OCI-LY3 (cell line): ENCODE results near the gene MAP3K9.

Experiments
- EZH2phosphoT487 ChIP-seq: fragments of 200-600 bp; shearing (Covaris generic); IDR thresholded peaks from 2 replicates; pipeline ENCODE4 v1.6.1; 2018; ENCODE audit warnings: antibody characterized with exemption, mixed run types, low read depth
- TF ChIP-seq, protein P1 (sequence below): fragments of 200-600, 300-600 bp; sonication (generic); IDR thresholded peaks from 2 replicates; pipeline ENCODE4 v1.5.1; 2014; ENCODE audit warnings: antibody characterized with exemption, low read length, low read depth

DNA sequence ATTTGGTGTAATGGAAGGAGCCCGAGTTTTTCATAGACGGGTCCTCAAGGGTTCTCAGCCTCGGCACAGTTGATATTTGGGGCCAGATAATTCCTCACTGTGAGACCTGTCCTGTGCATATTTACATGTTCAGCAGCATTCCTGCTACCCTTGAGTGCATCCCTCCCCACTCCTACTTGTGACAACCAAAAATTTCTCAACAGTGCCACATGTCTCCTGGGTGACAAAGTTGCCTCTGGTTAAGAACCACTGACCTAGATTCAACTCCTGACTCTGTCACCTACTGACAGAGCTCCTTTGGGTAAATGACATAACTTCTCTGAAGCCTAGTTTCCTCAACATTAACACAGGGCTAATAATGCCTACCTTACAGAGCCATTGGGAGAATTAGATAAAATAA lies 107.2 kb downstream of the MAP3K9 start:
- TF ChIP-seq, protein P1, sequence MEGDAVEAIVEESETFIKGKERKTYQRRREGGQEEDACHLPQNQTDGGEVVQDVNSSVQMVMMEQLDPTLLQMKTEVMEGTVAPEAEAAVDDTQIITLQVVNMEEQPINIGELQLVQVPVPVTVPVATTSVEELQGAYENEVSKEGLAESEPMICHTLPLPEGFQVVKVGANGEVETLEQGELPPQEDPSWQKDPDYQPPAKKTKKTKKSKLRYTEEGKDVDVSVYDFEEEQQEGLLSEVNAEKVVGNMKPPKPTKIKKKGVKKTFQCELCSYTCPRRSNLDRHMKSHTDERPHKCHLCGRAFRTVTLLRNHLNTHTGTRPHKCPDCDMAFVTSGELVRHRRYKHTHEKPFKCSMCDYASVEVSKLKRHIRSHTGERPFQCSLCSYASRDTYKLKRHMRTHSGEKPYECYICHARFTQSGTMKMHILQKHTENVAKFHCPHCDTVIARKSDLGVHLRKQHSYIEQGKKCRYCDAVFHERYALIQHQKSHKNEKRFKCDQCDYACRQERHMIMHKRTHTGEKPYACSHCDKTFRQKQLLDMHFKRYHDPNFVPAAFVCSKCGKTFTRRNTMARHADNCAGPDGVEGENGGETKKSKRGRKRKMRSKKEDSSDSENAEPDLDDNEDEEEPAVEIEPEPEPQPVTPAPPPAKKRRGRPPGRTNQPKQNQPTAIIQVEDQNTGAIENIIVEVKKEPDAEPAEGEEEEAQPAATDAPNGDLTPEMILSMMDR = no peak
- TF ChIP-seq EZH2phosphoT487 = no peak
